ENCODE measurements around the gene SEMA3D.

The SEMA3D gene

DNA sequence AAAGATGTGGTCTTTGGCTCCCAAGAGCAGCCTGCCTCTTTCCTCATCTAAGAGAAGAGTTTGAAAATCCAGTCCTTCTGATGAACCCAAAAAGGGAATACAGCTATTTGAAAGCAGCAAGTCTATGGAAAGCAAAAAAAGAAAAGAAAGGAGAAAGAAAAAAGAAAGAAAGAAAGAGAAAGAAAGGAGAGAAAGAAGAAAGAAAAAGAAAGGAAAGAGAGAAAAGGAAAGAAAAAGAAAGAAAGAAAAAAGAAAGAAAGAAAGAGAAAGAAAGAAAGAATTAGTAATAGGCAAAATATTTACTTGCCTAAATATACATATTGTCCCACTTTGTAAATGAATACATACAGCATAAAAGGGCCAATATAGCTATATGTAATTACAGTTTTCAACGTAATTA is 89.0 kb downstream of the SEMA3D start:
- no peak for TF ChIP-seq POLR2AphosphoS5 (IDR thresholded peaks at IDR 0.05; ENCODE audit: low read depth, low read length)
- no peak for TF ChIP-seq POU2F2 (IDR thresholded peaks at IDR 0.05; ENCODE audit: low read depth, low read length)
- no peak for TF ChIP-seq TAF1 (IDR thresholded peaks at IDR 0.05; ENCODE audit: low read depth, low read length)
- TF ChIP-seq PAX5 (IDR thresholded peaks at IDR 0.05; ENCODE audit: insufficient read depth, low read length, severe bottlenecking): no peak
- TF ChIP-seq SPI1 (IDR thresholded peaks at IDR 0.05; ENCODE audit: low read depth, low read length): no peak
- TF ChIP-seq POLR2A (IDR thresholded peaks at IDR 0.05; ENCODE audit: low read depth, low read length): no peak
- DNase-seq (ENCODE audit: insufficient read length, low spot score) (no peak), FAIRE-seq (no peak)

DNA sequence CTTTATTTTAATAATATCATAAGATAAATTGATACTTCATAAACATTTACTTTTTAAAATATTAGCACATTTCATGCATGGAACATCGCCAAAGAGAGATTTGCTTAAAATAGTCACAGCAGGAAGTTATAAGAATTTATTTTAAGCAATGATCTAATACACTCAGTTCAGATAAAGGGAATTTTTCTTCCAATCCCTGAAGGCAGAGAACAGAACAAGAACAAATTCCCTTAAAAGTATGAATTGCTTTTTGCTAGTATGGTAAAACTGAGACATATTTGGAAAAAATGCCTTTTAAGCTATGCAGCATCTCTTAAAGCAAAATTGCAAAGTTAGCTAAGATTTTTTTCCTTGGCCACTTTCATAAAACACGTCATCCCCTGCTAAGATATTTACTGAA is 91.0 kb downstream of the SEMA3D start:
- DNase-seq (ENCODE audit: insufficient read length, low spot score): no peak
- TF ChIP-seq POU2F2 (IDR thresholded peaks at IDR 0.05; ENCODE audit: low read depth, low read length): no peak
- TF ChIP-seq SPI1 (IDR thresholded peaks at IDR 0.05; ENCODE audit: low read depth, low read length): no peak
- TF ChIP-seq POLR2A (IDR thresholded peaks at IDR 0.05; ENCODE audit: low read depth, low read length): no peak
- TF ChIP-seq POLR2AphosphoS5 (IDR thresholded peaks at IDR 0.05; ENCODE audit: low read depth, low read length): no peak
- TF ChIP-seq PAX5 (IDR thresholded peaks at IDR 0.05; ENCODE audit: insufficient read depth, low read length, severe bottlenecking): no peak
- TF ChIP-seq TAF1 (IDR thresholded peaks at IDR 0.05; ENCODE audit: low read depth, low read length): no peak
- no peak for FAIRE-seq

DNA sequence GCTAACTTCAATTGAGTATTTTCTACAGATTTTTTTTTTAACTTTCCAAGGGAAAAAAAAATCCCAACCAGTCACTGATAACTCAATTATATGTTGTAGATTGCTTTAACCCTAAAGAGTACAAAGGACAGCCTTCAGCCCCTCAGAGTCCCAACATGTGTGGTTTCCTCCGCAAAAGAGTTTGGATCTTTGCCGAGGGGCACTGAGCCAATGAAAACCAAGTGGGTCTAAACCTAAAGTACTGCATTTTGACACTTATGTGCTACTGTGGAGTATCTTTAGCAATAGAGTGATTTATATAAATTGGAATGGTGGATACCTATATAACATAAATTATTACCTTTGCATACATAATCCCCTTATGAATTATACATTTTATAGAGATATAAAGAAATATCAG is 91.5 kb downstream of the SEMA3D start:
- DNase-seq (ENCODE audit: insufficient read length, low spot score) (no peak), FAIRE-seq (no peak)
- TF ChIP-seq POLR2AphosphoS5 (IDR thresholded peaks at IDR 0.05; ENCODE audit: low read depth, low read length) (no peak), PAX5 (IDR thresholded peaks at IDR 0.05; ENCODE audit: insufficient read depth, low read length, severe bottlenecking) (no peak), POU2F2 (IDR thresholded peaks at IDR 0.05; ENCODE audit: low read depth, low read length) (no peak), POLR2A (IDR thresholded peaks at IDR 0.05; ENCODE audit: low read depth, low read length) (no peak), TAF1 (IDR thresholded peaks at IDR 0.05; ENCODE audit: low read depth, low read length) (no peak), SPI1 (IDR thresholded peaks at IDR 0.05; ENCODE audit: low read depth, low read length) (no peak)

DNA sequence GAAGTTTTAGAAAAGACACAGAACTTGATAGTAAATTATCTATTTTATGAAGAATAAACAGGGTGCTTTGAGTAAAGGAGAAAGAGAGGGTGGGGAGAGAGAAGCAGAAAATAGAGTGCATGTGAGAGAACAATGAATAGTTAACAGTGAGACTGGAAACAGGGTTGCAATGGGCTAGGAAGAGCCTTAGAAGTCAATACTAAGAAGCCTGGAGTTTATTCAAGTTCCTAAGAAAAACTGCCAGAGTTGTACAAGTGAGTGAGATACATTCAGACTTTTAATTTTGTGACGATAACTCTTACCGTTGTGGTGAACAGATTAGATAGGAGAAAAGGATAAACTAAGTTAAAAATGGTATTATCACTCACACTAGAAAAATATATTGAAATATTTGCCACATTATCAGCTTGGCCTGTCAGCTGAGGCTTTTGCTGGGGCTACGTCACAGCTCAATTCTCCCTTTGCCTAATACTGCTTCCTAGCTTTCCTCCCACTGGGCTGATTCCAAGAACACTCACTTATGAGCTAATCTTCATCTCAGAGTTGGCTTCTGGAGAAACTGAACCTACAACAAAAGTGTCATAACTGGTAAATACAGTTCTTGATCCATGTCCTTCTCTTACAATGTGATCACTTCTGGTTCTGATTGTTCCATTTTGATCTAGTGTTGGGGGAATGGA is 92.7 kb downstream of the SEMA3D start:
- DNase-seq (ENCODE audit: insufficient read length, low spot score) (no peak), FAIRE-seq (no peak)
- TF ChIP-seq POLR2A (IDR thresholded peaks at IDR 0.05; ENCODE audit: low read depth, low read length) (no peak), PAX5 (IDR thresholded peaks at IDR 0.05; ENCODE audit: insufficient read depth, low read length, severe bottlenecking) (no peak), SPI1 (IDR thresholded peaks at IDR 0.05; ENCODE audit: low read depth, low read length) (no peak), POLR2AphosphoS5 (IDR thresholded peaks at IDR 0.05; ENCODE audit: low read depth, low read length) (no peak), POU2F2 (IDR thresholded peaks at IDR 0.05; ENCODE audit: low read depth, low read length) (no peak), TAF1 (IDR thresholded peaks at IDR 0.05; ENCODE audit: low read depth, low read length) (no peak)

DNA sequence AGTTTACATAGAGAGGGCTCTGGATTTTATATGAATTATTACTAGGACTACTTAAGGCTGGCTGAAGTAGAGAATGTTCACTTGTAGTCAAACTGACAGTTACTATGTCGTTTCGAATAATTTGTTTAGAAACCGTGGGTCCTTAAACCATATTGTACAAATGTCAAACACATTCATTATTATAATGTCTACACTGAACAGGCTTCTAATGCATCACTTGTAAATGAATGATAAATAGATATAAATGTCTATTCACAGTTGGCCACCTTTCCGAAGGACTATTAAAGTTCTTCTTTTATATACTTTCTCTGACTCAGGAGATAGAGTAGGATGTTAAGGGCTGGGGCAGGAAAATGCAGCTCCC is 95.3 kb downstream of the SEMA3D start:
- TF ChIP-seq POLR2AphosphoS5 (IDR thresholded peaks at IDR 0.05; ENCODE audit: low read depth, low read length) (no peak), PAX5 (IDR thresholded peaks at IDR 0.05; ENCODE audit: insufficient read depth, low read length, severe bottlenecking) (no peak), TAF1 (IDR thresholded peaks at IDR 0.05; ENCODE audit: low read depth, low read length) (no peak), POLR2A (IDR thresholded peaks at IDR 0.05; ENCODE audit: low read depth, low read length) (no peak), SPI1 (IDR thresholded peaks at IDR 0.05; ENCODE audit: low read depth, low read length) (no peak), POU2F2 (IDR thresholded peaks at IDR 0.05; ENCODE audit: low read depth, low read length) (no peak)
- DNase-seq (ENCODE audit: insufficient read length, low spot score): no peak
- FAIRE-seq: no peak

DNA sequence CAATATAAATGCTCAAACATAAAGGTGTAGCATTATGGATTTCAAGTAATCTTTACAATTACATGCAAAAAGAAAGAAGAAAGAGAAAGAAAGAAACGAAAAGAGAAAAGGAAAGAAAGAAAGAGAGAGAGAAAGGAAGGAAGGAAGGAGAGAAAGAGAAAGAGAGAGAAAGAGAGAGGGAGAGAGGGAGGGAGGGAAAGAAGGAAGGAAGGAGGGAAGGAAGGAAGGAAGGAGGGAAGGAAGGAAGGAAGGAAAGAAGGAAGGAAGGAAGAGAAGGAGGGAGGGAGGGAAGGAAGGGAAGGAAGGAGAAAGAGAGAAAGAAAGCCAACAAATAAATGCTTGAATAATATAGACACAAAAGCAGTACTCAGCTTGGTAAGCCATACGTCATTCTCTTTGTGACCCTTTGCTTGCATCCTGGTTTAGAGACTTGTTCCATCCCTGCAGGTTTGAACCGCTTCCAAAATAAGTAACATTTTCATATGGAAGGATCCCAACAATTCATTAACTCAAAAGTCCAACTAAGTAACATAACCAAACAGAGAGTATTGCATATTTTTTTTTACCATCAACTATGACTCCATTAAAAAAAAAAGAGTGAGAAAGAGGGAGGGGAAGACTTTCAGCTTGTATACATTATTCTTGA is 95.8 kb downstream of the SEMA3D start:
- FAIRE-seq (no peak), DNase-seq (ENCODE audit: insufficient read length, low spot score) (no peak)
- TF ChIP-seq POLR2A (IDR thresholded peaks at IDR 0.05; ENCODE audit: low read depth, low read length): no peak
- TF ChIP-seq POU2F2 (IDR thresholded peaks at IDR 0.05; ENCODE audit: low read depth, low read length): no peak
- no peak for TF ChIP-seq SPI1 (IDR thresholded peaks at IDR 0.05; ENCODE audit: low read depth, low read length)
- TF ChIP-seq TAF1 (IDR thresholded peaks at IDR 0.05; ENCODE audit: low read depth, low read length): no peak
- no peak for TF ChIP-seq POLR2AphosphoS5 (IDR thresholded peaks at IDR 0.05; ENCODE audit: low read depth, low read length)
- TF ChIP-seq PAX5 (IDR thresholded peaks at IDR 0.05; ENCODE audit: insufficient read depth, low read length, severe bottlenecking): no peak

DNA sequence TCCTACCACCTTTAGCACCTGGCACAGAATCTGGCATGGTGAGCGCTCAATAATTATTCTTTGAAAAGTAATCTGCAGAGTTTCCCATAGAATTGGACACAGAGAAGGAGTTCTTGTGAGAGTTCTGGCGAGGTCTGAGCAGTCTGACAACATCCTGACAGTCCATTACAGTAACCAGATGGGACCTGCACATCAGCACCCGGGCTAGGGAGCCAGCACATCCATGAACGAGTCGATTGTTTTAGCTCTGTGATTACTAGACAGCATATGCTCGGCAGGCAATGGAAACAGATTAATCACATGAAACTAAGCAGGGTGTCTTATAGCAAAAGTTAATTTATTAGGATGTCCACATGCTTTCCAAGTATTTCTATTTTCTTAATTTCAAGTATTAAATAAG is 96.7 kb downstream of the SEMA3D start:
- TF ChIP-seq POLR2A (IDR thresholded peaks at IDR 0.05; ENCODE audit: low read depth, low read length) (no peak), POLR2AphosphoS5 (IDR thresholded peaks at IDR 0.05; ENCODE audit: low read depth, low read length) (no peak), SPI1 (IDR thresholded peaks at IDR 0.05; ENCODE audit: low read depth, low read length) (no peak), PAX5 (IDR thresholded peaks at IDR 0.05; ENCODE audit: insufficient read depth, low read length, severe bottlenecking) (no peak), POU2F2 (IDR thresholded peaks at IDR 0.05; ENCODE audit: low read depth, low read length) (no peak), TAF1 (IDR thresholded peaks at IDR 0.05; ENCODE audit: low read depth, low read length) (no peak)
- DNase-seq (ENCODE audit: insufficient read length, low spot score) (no peak), FAIRE-seq (no peak)

DNA sequence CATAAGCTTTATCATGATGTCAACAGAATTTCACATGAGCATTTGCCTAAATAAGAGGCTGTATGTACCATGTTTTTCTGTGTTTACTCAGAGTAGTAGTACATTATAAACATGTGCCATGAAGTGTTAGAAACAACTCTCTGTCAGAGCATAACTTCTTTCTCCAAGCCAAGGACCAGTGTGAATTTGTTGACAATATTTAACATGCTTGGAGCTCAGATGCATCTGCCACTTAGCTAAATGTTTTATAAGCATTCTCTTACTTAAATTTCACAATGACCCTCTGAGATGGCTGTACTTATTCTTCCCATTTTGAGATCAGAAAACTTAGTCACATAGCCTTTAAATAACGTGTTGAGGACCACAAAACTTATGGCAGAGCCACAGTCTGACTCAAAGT is 105.0 kb downstream of the SEMA3D start:
- TF ChIP-seq SPI1 (IDR thresholded peaks at IDR 0.05; ENCODE audit: low read depth, low read length) (no peak), TAF1 (IDR thresholded peaks at IDR 0.05; ENCODE audit: low read depth, low read length) (no peak), POU2F2 (IDR thresholded peaks at IDR 0.05; ENCODE audit: low read depth, low read length) (no peak), PAX5 (IDR thresholded peaks at IDR 0.05; ENCODE audit: insufficient read depth, low read length, severe bottlenecking) (no peak), POLR2A (IDR thresholded peaks at IDR 0.05; ENCODE audit: low read depth, low read length) (no peak), POLR2AphosphoS5 (IDR thresholded peaks at IDR 0.05; ENCODE audit: low read depth, low read length) (no peak)
- no peak for FAIRE-seq

DNA sequence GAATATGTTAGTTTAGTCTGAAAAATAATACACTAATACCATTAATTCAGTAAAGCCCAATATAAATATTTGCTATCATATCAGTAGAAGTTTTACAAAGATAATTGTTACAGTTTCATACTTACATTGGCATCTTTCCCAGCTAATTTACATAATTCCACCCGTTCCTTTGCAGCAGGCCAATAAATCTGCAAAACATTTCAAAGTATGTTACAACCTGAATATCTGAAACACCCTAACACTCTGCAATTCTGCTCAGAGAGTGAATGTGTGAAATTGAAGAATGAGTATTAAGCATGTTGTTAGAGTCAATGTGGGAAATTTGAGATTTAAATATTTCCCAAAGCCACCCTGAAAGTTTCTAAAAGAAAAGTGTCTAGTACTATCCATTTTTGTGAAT is 105.5 kb downstream of the SEMA3D start:
- TF ChIP-seq POLR2A (IDR thresholded peaks at IDR 0.05; ENCODE audit: low read depth, low read length) (no peak), SPI1 (IDR thresholded peaks at IDR 0.05; ENCODE audit: low read depth, low read length) (no peak), POLR2AphosphoS5 (IDR thresholded peaks at IDR 0.05; ENCODE audit: low read depth, low read length) (no peak)
- DNase-seq (ENCODE audit: insufficient read length, low spot score) (no peak), FAIRE-seq (no peak)

More for the DNA sequence above, 105.0 kb downstream of the SEMA3D start:
- DNase-seq (ENCODE audit: insufficient read length, low spot score): no peak

Measured in GM12891 (cell line).